ENCODE measurements around the gene BCL11A.

DNA sequence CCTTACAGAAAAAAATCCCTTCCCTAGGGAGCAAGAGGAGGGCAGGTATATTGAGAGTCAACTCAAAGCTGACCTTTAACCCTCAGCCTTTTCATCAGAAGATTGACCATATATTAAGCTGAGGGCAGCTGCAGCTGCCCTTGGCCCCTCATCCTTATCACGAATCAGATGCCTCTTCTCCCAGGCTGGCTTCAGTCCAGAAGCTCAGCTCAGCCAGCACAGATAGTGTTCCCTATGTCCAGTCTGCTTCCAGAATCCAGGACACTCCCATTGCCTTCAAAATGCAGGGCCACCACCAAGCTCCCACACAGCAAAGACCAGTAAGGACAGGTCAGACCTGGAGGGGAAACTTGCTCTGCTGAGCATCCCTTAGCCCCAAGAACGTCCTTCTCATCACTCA, 146.1 kb downstream of the BCL11A start:
- TF ChIP-seq, protein P1, sequence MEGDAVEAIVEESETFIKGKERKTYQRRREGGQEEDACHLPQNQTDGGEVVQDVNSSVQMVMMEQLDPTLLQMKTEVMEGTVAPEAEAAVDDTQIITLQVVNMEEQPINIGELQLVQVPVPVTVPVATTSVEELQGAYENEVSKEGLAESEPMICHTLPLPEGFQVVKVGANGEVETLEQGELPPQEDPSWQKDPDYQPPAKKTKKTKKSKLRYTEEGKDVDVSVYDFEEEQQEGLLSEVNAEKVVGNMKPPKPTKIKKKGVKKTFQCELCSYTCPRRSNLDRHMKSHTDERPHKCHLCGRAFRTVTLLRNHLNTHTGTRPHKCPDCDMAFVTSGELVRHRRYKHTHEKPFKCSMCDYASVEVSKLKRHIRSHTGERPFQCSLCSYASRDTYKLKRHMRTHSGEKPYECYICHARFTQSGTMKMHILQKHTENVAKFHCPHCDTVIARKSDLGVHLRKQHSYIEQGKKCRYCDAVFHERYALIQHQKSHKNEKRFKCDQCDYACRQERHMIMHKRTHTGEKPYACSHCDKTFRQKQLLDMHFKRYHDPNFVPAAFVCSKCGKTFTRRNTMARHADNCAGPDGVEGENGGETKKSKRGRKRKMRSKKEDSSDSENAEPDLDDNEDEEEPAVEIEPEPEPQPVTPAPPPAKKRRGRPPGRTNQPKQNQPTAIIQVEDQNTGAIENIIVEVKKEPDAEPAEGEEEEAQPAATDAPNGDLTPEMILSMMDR (optimal IDR thresholded peaks at IDR 0.05 in 1 of 3, IDR thresholded peaks at IDR 0.05 in 1 of 3, conservative IDR thresholded peaks at IDR 0.05 in 1 of 3; ENCODE audit: extremely low read depth in 1 of 3, insufficient read depth in 2 of 3, low read length in 3 of 3): no peak
- no peak for TF ChIP-seq EZH2 (IDR thresholded peaks at IDR 0.05; ENCODE audit: low read length)

Data from keratinocyte (primary cell).